Erythroblast (primary cell): ENCODE results near the gene CCDC201.

ENCODE experiments used
- GATA1 ChIP-seq: IDR thresholded peaks from 2 replicates; pipeline ENCODE4 v1.6.1; 2011; ENCODE audit warnings: low read depth, mild to moderate bottlenecking, control low read depth, low read length, moderate library complexity
- POLR2A ChIP-seq: IDR thresholded peaks from 2 replicates; pipeline ENCODE4 v1.6.1; 2011; ENCODE audit warnings: mild to moderate bottlenecking, low read length

DNA sequence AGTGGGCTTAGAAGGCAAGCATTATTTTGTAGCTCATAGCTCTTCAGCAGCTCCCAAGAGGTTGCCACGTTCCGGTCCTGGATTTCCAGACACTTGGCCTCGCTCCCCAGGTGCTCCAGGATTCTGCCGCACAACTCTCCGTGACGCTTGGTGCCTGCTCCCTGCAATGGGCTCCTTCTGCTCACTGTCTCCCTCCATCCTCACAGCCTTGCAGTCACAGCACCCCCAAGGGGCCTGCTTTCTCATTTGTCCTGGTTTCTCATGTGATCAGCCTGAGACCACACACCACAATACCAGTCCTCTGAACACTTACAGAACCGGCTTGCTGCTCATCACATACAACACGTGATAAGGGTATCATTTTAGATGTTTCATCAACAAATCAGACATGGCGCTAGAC lies 38.4 kb upstream of the CCDC201 start:
- TF ChIP-seq POLR2A (no peak), GATA1 (no peak)
